ENCODE measurements around the gene PP2D1. TPM values are rescaled to one million over a fixed set of nuclear protein-coding genes. Genes with fewer than 3 reads are reported as not detected.
"Not testable (repeated sequence)": the region's sequence is repeated elsewhere in the genome, so short reads cannot be mapped to it uniquely, and the experiment has no call there.

PP2D1 gene
- total and polyA plus RNA-seq, 9 of the 15 experiments (the other 6 are each of a cell fraction or from before 2014, with no cell fraction given), result 0.07 to 0.10 TPM; not detected in 7

DNA sequence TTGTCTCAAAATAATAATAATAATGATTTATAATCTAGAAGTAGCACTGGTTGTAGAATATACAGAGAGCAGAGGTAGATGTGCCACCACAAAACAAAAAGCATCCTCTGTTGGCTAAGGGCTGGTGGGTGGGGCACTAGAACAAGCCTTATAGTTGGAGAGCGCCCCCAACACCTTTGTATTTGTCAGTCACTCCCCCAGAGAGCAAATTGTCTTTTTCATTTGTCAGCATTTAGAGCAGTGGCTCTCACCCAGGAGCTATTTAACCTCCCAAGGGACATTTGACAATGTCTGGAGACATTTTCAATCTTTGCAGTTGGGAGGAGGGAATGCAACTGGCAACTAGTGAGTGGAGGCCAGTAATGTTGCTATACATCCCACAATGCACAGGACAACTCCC, 34.5 kb upstream of the PP2D1 start:
- ChIA-PET POLR2A (interaction anchor here (0.9 kb wide), 1 partner anchor 23 kb away, joined by 3 read pairs; no protein-coding TSS in a partner anchor), CTCF (ENCODE audit: low intra/inter-chr PET ratio) (no interaction called here)
- no peak overlapping the region for H3K9ac ChIP-seq (ENCODE audit: insufficient read depth in 1 of 2, low read depth in 2 of 2, low read length in 2 of 2)
- H3K36me3 ChIP-seq (ENCODE audit: control insufficient read depth, insufficient read depth, low read length), result 0 out of 3 replicates have a peak, but pooled peaks cover 5% of the 10 kb centered on the region
- H3K4me1 ChIP-seq (replicated peaks in 1 of 2; ENCODE audit: control insufficient read depth in 2 of 2, insufficient read depth in 2 of 2, low read length in 2 of 2), result peaks cover 15 to 16% of the 10 kb centered on the region in 2 experiments; a peak in 4 of 5 replicates
- no peak overlapping the region for H3K4me2 ChIP-seq (ENCODE audit: insufficient read depth, low read length)
- peaks cover 9% of the 10 kb centered on the region for H4K20me1 ChIP-seq (replicated peaks; ENCODE audit: control insufficient read depth, insufficient read depth, low read length)
- BruUV-seq (replicated peaks), result no TSS peak
- ATAC-seq (no peak), DNase-seq (ENCODE audit: extremely low read depth in 1 of 4, low spot score in 3 of 4) (no peak), FAIRE-seq (no peak)
- TF ChIP-seq ZNF316 (IDR thresholded peaks at IDR 0.05) (peak; percentile 62), C11orf30 (IDR thresholded peaks at IDR 0.05; ENCODE audit: low read depth) (peak; percentile 38; the same call in 1 of the 2 replicates), HMG20B (CRISPR knock-in tag; IDR thresholded peaks at IDR 0.05) (no peak), ZNF3 (CRISPR knock-in tag; IDR thresholded peaks at IDR 0.05) (no peak), ZC3H8 (IDR thresholded peaks at IDR 0.05) (no peak)
- TF ChIP-seq, protein P1, sequence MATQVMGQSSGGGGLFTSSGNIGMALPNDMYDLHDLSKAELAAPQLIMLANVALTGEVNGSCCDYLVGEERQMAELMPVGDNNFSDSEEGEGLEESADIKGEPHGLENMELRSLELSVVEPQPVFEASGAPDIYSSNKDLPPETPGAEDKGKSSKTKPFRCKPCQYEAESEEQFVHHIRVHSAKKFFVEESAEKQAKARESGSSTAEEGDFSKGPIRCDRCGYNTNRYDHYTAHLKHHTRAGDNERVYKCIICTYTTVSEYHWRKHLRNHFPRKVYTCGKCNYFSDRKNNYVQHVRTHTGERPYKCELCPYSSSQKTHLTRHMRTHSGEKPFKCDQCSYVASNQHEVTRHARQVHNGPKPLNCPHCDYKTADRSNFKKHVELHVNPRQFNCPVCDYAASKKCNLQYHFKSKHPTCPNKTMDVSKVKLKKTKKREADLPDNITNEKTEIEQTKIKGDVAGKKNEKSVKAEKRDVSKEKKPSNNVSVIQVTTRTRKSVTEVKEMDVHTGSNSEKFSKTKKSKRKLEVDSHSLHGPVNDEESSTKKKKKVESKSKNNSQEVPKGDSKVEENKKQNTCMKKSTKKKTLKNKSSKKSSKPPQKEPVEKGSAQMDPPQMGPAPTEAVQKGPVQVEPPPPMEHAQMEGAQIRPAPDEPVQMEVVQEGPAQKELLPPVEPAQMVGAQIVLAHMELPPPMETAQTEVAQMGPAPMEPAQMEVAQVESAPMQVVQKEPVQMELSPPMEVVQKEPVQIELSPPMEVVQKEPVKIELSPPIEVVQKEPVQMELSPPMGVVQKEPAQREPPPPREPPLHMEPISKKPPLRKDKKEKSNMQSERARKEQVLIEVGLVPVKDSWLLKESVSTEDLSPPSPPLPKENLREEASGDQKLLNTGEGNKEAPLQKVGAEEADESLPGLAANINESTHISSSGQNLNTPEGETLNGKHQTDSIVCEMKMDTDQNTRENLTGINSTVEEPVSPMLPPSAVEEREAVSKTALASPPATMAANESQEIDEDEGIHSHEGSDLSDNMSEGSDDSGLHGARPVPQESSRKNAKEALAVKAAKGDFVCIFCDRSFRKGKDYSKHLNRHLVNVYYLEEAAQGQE (IDR thresholded peaks at IDR 0.05; ENCODE audit: borderline replicate concordance), result no peak
- TF ChIP-seq, protein P1 (CRISPR knock-in tag; IDR thresholded peaks at IDR 0.05; ENCODE audit: low read depth), result no peak
- TF ChIP-seq, protein P2, sequence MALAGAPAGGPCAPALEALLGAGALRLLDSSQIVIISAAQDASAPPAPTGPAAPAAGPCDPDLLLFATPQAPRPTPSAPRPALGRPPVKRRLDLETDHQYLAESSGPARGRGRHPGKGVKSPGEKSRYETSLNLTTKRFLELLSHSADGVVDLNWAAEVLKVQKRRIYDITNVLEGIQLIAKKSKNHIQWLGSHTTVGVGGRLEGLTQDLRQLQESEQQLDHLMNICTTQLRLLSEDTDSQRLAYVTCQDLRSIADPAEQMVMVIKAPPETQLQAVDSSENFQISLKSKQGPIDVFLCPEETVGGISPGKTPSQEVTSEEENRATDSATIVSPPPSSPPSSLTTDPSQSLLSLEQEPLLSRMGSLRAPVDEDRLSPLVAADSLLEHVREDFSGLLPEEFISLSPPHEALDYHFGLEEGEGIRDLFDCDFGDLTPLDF (CRISPR knock-in tag; IDR thresholded peaks at IDR 0.05), result no peak
- H3K79me2 ChIP-seq (ENCODE audit: control insufficient read depth, insufficient read depth, low read length), result peaks cover 30% of the 10 kb centered on the region
- no peaks in the 10 kb centered on the region for H3K27me3 ChIP-seq (ENCODE audit: control insufficient read depth in 2 of 2, insufficient read depth in 2 of 2, low read length in 2 of 2)
- no peak overlapping the region for H3K4me3 ChIP-seq
- in situ Hi-C loops (cut with MboI) (no loop called here), intact Hi-C loops (cut with micrococcal nuclease) (loop anchor here (10.0 kb wide), 1 partner anchor 278 kb away; no protein-coding TSS in a partner anchor)
- no peak overlapping the region for H3K27ac ChIP-seq (ENCODE audit: extremely low read depth, low read depth, low read length)
- no peaks in the 10 kb centered on the region for H3K9me1 ChIP-seq (ENCODE audit: control insufficient read depth, insufficient read depth, low read length)
- H3K9me3 ChIP-seq (replicated peaks; ENCODE audit: control insufficient read depth, insufficient read depth, low read depth, low read length), result no peaks in the 10 kb centered on the region
- no peak overlapping the region for H2AFZ ChIP-seq (ENCODE audit: low read depth, low read length)
- WGBS (ENCODE audit: insufficient coverage, low coverage, missing lambda C conversion rate), result 80% methylated on average over 1 of the region's 1 CpG

DNA sequence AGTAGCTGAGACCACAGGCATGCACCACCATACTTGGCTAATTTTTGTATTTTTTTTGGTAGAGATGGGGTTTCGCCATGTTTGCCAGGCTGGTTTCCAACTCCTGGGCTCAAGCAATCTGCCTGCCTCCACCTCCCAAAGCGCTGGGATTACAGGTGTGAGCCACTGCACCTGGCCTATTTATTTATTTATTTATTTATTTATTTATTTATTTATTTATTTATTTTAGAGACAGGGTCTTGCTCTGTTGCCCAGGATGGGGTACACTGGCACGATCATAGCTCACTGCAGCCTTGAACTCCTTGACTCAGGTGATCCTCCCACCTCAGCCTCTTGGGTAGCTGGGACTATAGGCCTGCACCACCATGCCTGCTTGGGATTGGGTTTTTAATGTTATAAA, 33.1 kb upstream of the PP2D1 start:
- H3K9me1 ChIP-seq (ENCODE audit: control insufficient read depth, insufficient read depth, low read length); H3K27me3 ChIP-seq (ENCODE audit: control insufficient read depth in 2 of 2, insufficient read depth in 2 of 2, low read length in 2 of 2); BruUV-seq (replicated peaks); CTCF ChIA-PET (ENCODE audit: low intra/inter-chr PET ratio); H3K9me3 ChIP-seq (replicated peaks; ENCODE audit: control insufficient read depth, insufficient read depth, low read depth, low read length); H3K27ac ChIP-seq (ENCODE audit: extremely low read depth, low read depth, low read length); POLR2A ChIA-PET; DNase-seq (ENCODE audit: extremely low read depth in 1 of 4, low spot score in 3 of 4); H3K9ac ChIP-seq (ENCODE audit: insufficient read depth in 1 of 2, low read depth in 2 of 2, low read length in 2 of 2); H3K4me3 ChIP-seq; FAIRE-seq; ATAC-seq; H3K4me2 ChIP-seq (ENCODE audit: insufficient read depth, low read length); in situ Hi-C loops (cut with MboI); H3K36me3 ChIP-seq (ENCODE audit: control insufficient read depth, insufficient read depth, low read length); H2AFZ ChIP-seq (ENCODE audit: low read depth, low read length): not testable (repeated sequence)
- intact Hi-C loops (cut with micrococcal nuclease), result loop anchor here (10.0 kb wide), 1 partner anchor 280 kb away; no protein-coding TSS in a partner anchor
- Histone ChIP-seq H3K79me2 (ENCODE audit: control insufficient read depth, insufficient read depth, low read length) (peaks cover 38% of the 10 kb centered on the region), H3K4me1 (replicated peaks in 1 of 2; ENCODE audit: control insufficient read depth in 2 of 2, insufficient read depth in 2 of 2, low read length in 2 of 2) (peaks cover 15 to 26% of the 10 kb centered on the region in 2 experiments; a peak in 4 of 5 replicates), H4K20me1 (replicated peaks; ENCODE audit: control insufficient read depth, insufficient read depth, low read length) (peaks cover 16% of the 10 kb centered on the region)
- WGBS (ENCODE audit: insufficient coverage, low coverage, missing lambda C conversion rate), result 73% methylated on average over 3 of the region's 3 CpGs

Measured in K562 (cell line).